Measurements from ENCODE around the gene NXN.
"Not testable (repeated sequence)": the region's sequence is repeated elsewhere in the genome, so short reads cannot be mapped to it uniquely, and the experiment has no call there.

NXN gene

GRCh38 chr17:978103-979093 lies 1.2 kb downstream of the NXN start:
- no peak for DNase-seq

- DNase-seq: no peak
Measured at GRCh38 chr17:977166-977565, 2.4 kb downstream of the NXN start.

- no peak for DNase-seq
Measured at GRCh38 chr17:976312-976711, 3.3 kb downstream of the NXN start.

GRCh38 chr17:975371-975915 lies 4.1 kb downstream of the NXN start:
- no peak for DNase-seq

- not testable (repeated sequence) for DNase-seq
Measured at GRCh38 chr17:974778-975177, 4.8 kb downstream of the NXN start.

- no peak for DNase-seq
Measured at GRCh38 chr17:973053-973452, 6.5 kb downstream of the NXN start.

- not testable (repeated sequence) for DNase-seq
Measured at GRCh38 chr17:971861-972260, 7.7 kb downstream of the NXN start.

GRCh38 chr17:970364-970763 lies 9.2 kb downstream of the NXN start:
- no peak for DNase-seq

- no peak for DNase-seq
Measured at GRCh38 chr17:969811-970355, 9.7 kb downstream of the NXN start.

GRCh38 chr17:968812-969730 lies 10.5 kb downstream of the NXN start:
- DNase-seq: no peak

GRCh38 chr17:967122-967521 lies 12.5 kb downstream of the NXN start:
- DNase-seq: no peak

- DNase-seq: no peak
Measured at GRCh38 chr17:965311-965989, 14.1 kb downstream of the NXN start.

GRCh38 chr17:964876-965275 lies 14.7 kb downstream of the NXN start:
- no peak for DNase-seq

GRCh38 chr17:962670-963069 lies 16.9 kb downstream of the NXN start:
- DNase-seq: no peak

- DNase-seq: no peak
Measured at GRCh38 chr17:962166-962565, 17.4 kb downstream of the NXN start.

GRCh38 chr17:958712-959451 lies 20.7 kb downstream of the NXN start:
- no peak for DNase-seq

GRCh38 chr17:957856-958421 lies 21.6 kb downstream of the NXN start:
- DNase-seq: no peak

GRCh38 chr17:956905-957304 lies 22.7 kb downstream of the NXN start:
- no peak for DNase-seq

GRCh38 chr17:954431-955164 lies 25.0 kb downstream of the NXN start:
- DNase-seq: no peak

- no peak for DNase-seq
Measured at GRCh38 chr17:953767-954166, 25.8 kb downstream of the NXN start.

- DNase-seq: not testable (repeated sequence)
Measured at GRCh38 chr17:952592-952991, 27.0 kb downstream of the NXN start.

Data from activated CD4-positive, alpha-beta T cell treated with anti-CD3 and anti-CD28 coated beads, Interleukin-2, amount 50 U/mL, for 16 hours (primary cell).